Erythroblast (primary cell): ENCODE measurements around the gene PIWIL4.

Source experiments
- GATA1 ChIP-seq: IDR thresholded peaks from 2 replicates; pipeline ENCODE4 v1.6.1; 2011; ENCODE audit warnings: low read depth, mild to moderate bottlenecking, control low read depth, low read length, moderate library complexity
- POLR2A ChIP-seq: IDR thresholded peaks from 2 replicates; pipeline ENCODE4 v1.6.1; 2011; ENCODE audit warnings: mild to moderate bottlenecking, low read length

GRCh38 chr11:94603587-94603986, 36.4 kb downstream of the PIWIL4 start:
- no peak for TF ChIP-seq POLR2A
- TF ChIP-seq GATA1: no peak
